GM12801 (cell line): ENCODE results near the gene ELK1.

Experiments
- TF ChIP-seq, protein P1 (sequence below): IDR thresholded peaks from one replicate; pipeline ENCODE4 v1.5.1; 2011; ENCODE audit warnings: control low read depth; ENCODE audit not compliant: insufficient read length; ENCODE audit errors: extremely low read depth

ELK1 gene

GRCh38 chrX:47614618-47615017 lies 35.7 kb downstream of the ELK1 start:
- TF ChIP-seq, protein P1, sequence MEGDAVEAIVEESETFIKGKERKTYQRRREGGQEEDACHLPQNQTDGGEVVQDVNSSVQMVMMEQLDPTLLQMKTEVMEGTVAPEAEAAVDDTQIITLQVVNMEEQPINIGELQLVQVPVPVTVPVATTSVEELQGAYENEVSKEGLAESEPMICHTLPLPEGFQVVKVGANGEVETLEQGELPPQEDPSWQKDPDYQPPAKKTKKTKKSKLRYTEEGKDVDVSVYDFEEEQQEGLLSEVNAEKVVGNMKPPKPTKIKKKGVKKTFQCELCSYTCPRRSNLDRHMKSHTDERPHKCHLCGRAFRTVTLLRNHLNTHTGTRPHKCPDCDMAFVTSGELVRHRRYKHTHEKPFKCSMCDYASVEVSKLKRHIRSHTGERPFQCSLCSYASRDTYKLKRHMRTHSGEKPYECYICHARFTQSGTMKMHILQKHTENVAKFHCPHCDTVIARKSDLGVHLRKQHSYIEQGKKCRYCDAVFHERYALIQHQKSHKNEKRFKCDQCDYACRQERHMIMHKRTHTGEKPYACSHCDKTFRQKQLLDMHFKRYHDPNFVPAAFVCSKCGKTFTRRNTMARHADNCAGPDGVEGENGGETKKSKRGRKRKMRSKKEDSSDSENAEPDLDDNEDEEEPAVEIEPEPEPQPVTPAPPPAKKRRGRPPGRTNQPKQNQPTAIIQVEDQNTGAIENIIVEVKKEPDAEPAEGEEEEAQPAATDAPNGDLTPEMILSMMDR, result no peak

GRCh38 chrX:47613082-47613481 lies 37.3 kb downstream of the ELK1 start:
- TF ChIP-seq, protein P1, result no peak

DNA sequence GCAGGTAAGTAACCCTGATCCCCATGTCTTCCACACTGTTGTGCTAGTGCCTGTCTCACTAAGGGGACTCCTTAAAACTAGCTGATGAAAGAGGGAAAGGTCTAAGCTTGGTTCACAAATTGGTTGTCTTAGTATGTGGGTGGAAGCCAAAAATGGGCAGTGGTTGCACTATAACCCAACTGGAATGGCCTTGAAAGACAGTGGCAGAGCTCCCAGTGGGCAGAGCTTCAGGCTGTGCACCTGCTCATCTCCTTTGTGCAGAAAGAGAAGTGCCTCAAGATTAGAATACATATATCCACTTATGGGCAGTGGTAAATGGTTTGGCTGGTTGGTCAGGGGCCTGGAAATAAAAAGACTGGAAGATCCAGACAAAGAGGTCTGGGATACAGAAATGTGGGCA lies 37.9 kb downstream of the ELK1 start:
- TF ChIP-seq, protein P1, result no peak

GRCh38 chrX:47611926-47612325 lies 38.4 kb downstream of the ELK1 start:
- TF ChIP-seq, protein P1, result no peak

- TF ChIP-seq, protein P1, result no peak
Observed at GRCh38 chrX:47611489-47611888, 38.9 kb downstream of the ELK1 start.

GRCh38 chrX:47610511-47610910 lies 39.9 kb downstream of the ELK1 start:
- TF ChIP-seq, protein P1, result no peak

GRCh38 chrX:47608130-47608810 lies 42.1 kb downstream of the ELK1 start:
- TF ChIP-seq, protein P1, result no peak
